HEK293 (cell line): ENCODE data around the gene ACOT9.
A peak's percentile ranks its signal among the peaks of the same experiment; 100 is the strongest.

ENCODE experiments used
- CTCF ChIA-PET: fragments of 350-600 bp; formaldehyde crosslinking; extraction: SDS; loops from one replicate; lab custom pipeline; 2021; ENCODE audit warnings: antibody characterized with exemption; lab: Yijun Ruan, JAX
- POLR2A ChIA-PET: fragments of 300-600 bp; formaldehyde crosslinking; extraction: SDS; loops from one replicate; lab custom pipeline; 2020; ENCODE audit warnings: antibody characterized with exemption, inconsistent platforms; lab: Yijun Ruan, JAX
- H3K27ac ChIP-seq: fragments of 200-500 bp; sonication (Bioruptor generic); 2 replicates; pipeline ENCODE4 v1.5.1; 2014; ENCODE audit warnings: low read depth, low read length, control low read depth, inconsistent platforms; ENCODE audit errors: extremely low read depth
- H3K36me3 ChIP-seq, 2 experiments: fragments of 200-500 bp in 1 of 2; sonication (Bioruptor generic) in 1 of 2; 1 replicate in 1 of 2; 2 replicates in 1 of 2; pipeline ENCODE4 v1.5.1; 2014 to 2017; ENCODE audit warnings: inconsistent platforms in 2 of 2, low read length in 2 of 2; ENCODE audit not compliant: control insufficient read depth in 2 of 2, insufficient read depth in 1 of 2
- H3K4me1 ChIP-seq: fragments of 200-500 bp; sonication (Bioruptor generic); 2 replicates; pipeline ENCODE4 v1.5.1; 2014; ENCODE audit warnings: mild to moderate bottlenecking, low read length, inconsistent platforms; ENCODE audit not compliant: control insufficient read depth, insufficient read depth
- H3K4me3 ChIP-seq: 2 replicates; pipeline ENCODE4 v1.5.1; 2011; ENCODE audit warnings: low read depth, mild to moderate bottlenecking, control low read depth, low read length, moderate library complexity
- H3K9me3 ChIP-seq: fragments of 200-500 bp; sonication (Bioruptor generic); 2 replicates; pipeline ENCODE4 v1.5.1; 2014; ENCODE audit warnings: low read depth, low read length, inconsistent platforms; ENCODE audit not compliant: control insufficient read depth, insufficient read depth
- GLIS1 ChIP-seq: fragments of 450-650 bp; formaldehyde crosslinking; IDR thresholded peaks from 2 replicates; pipeline ENCODE4 v1.5.1; 2016; ENCODE audit warnings: missing biosample characterization, missing genetic modification characterization
- KLF1 ChIP-seq: fragments of 450-650 bp; formaldehyde crosslinking; IDR thresholded peaks from 2 replicates; pipeline ENCODE4 v1.5.1; 2016; ENCODE audit warnings: missing biosample characterization, missing genetic modification characterization
- OVOL3 ChIP-seq: fragments of 450-650 bp; formaldehyde crosslinking; IDR thresholded peaks from 2 replicates; pipeline ENCODE4 v1.5.1; 2016; ENCODE audit warnings: missing biosample characterization, missing genetic modification characterization
- PRDM10 ChIP-seq: fragments of 450-650 bp; formaldehyde crosslinking; IDR thresholded peaks from 2 replicates; pipeline ENCODE4 v1.5.1; 2016; ENCODE audit warnings: missing biosample characterization, missing genetic modification characterization
- PRDM6 ChIP-seq: fragments of 450-650 bp; formaldehyde crosslinking; IDR thresholded peaks from 2 replicates; pipeline ENCODE4 v1.5.1; 2017; ENCODE audit warnings: missing biosample characterization, missing genetic modification characterization
- ZBTB44 ChIP-seq: fragments of 450-650 bp; IDR thresholded peaks from 2 replicates; pipeline ENCODE4 v1.5.1; 2018; ENCODE audit warnings: missing biosample characterization, mild to moderate bottlenecking, missing genetic modification characterization
- ZEB2 ChIP-seq: fragments of 450-650 bp; formaldehyde crosslinking; IDR thresholded peaks from 2 replicates; pipeline ENCODE4 v1.5.1; 2016; ENCODE audit warnings: missing biosample characterization, missing genetic modification characterization
- ZFP41 ChIP-seq: fragments of 450-650 bp; formaldehyde crosslinking; IDR thresholded peaks from 2 replicates; pipeline ENCODE4 v1.5.1; 2016; ENCODE audit warnings: missing biosample characterization, missing genetic modification characterization, borderline replicate concordance
- ZNF169 ChIP-seq: fragments of 450-650 bp; formaldehyde crosslinking; IDR thresholded peaks from 2 replicates; pipeline ENCODE4 v1.5.1; 2016; ENCODE audit warnings: missing biosample characterization, missing genetic modification characterization
- ZNF174 ChIP-seq: fragments of 450-650 bp; formaldehyde crosslinking; IDR thresholded peaks from 2 replicates; pipeline ENCODE4 v1.5.0; 2017; ENCODE audit warnings: missing biosample characterization, mild to moderate bottlenecking, missing genetic modification characterization
- ZNF18 ChIP-seq: fragments of 450-650 bp; formaldehyde crosslinking; IDR thresholded peaks from 2 replicates; pipeline ENCODE4 v1.5.1; 2016; ENCODE audit warnings: missing biosample characterization, missing genetic modification characterization
- ZNF184 ChIP-seq: fragments of 450-650 bp; IDR thresholded peaks from 2 replicates; pipeline ENCODE4 v1.5.1; 2018; ENCODE audit warnings: missing biosample characterization, mild to moderate bottlenecking, missing genetic modification characterization
- ZNF37A ChIP-seq: fragments of 450-650 bp; IDR thresholded peaks from 2 replicates; pipeline ENCODE4 v1.5.1; 2018; ENCODE audit warnings: missing biosample characterization, missing genetic modification characterization
- ZNF514 ChIP-seq: fragments of 450-650 bp; formaldehyde crosslinking; IDR thresholded peaks from 2 replicates; pipeline ENCODE4 v1.5.1; 2016; ENCODE audit warnings: missing biosample characterization, missing genetic modification characterization
- ZNF544 ChIP-seq: fragments of 450-650 bp; formaldehyde crosslinking; IDR thresholded peaks from 2 replicates; pipeline ENCODE4 v1.5.0; 2017; ENCODE audit warnings: missing biosample characterization, missing genetic modification characterization
- ZNF548 ChIP-seq: fragments of 450-650 bp; formaldehyde crosslinking; IDR thresholded peaks from 2 replicates; pipeline ENCODE4 v1.5.1; 2016; ENCODE audit warnings: missing biosample characterization, missing genetic modification characterization
- ZNF561 ChIP-seq: fragments of 450-650 bp; IDR thresholded peaks from 2 replicates; pipeline ENCODE4 v1.5.1; 2018; ENCODE audit warnings: missing biosample characterization, missing genetic modification characterization, borderline replicate concordance
- ZNF600 ChIP-seq: fragments of 450-650 bp; formaldehyde crosslinking; IDR thresholded peaks from 2 replicates; pipeline ENCODE4 v1.5.1; 2016; ENCODE audit warnings: missing biosample characterization, missing genetic modification characterization
- ZNF621 ChIP-seq: fragments of 450-650 bp; formaldehyde crosslinking; IDR thresholded peaks from 2 replicates; pipeline ENCODE4 v1.5.1; 2017; ENCODE audit warnings: missing biosample characterization, missing genetic modification characterization
- ZNF623 ChIP-seq: fragments of 450-650 bp; formaldehyde crosslinking; IDR thresholded peaks from 2 replicates; pipeline ENCODE4 v1.5.1; 2016; ENCODE audit warnings: missing biosample characterization, missing genetic modification characterization
- ZNF629 ChIP-seq: fragments of 450-650 bp; formaldehyde crosslinking; IDR thresholded peaks from 2 replicates; pipeline ENCODE4 v1.5.1; 2017; ENCODE audit warnings: missing biosample characterization, missing genetic modification characterization
- ZNF639 ChIP-seq: fragments of 450-650 bp; formaldehyde crosslinking; IDR thresholded peaks from 2 replicates; pipeline ENCODE4 v1.5.1; 2016; ENCODE audit warnings: missing biosample characterization, missing genetic modification characterization
- ZNF677 ChIP-seq: fragments of 450-650 bp; IDR thresholded peaks from 2 replicates; pipeline ENCODE4 v1.5.0; 2018; ENCODE audit warnings: missing biosample characterization, mild to moderate bottlenecking, missing genetic modification characterization, moderate library complexity
- ZNF701 ChIP-seq: fragments of 450-650 bp; formaldehyde crosslinking; IDR thresholded peaks from 2 replicates; pipeline ENCODE4 v1.5.1; 2016; ENCODE audit warnings: missing biosample characterization, missing genetic modification characterization
- ZNF792 ChIP-seq: fragments of 450-650 bp; formaldehyde crosslinking; IDR thresholded peaks from 2 replicates; pipeline ENCODE4 v1.5.1; 2016; ENCODE audit warnings: missing biosample characterization, missing genetic modification characterization
- ZSCAN4 ChIP-seq: fragments of 450-650 bp; formaldehyde crosslinking; IDR thresholded peaks from 2 replicates; pipeline ENCODE4 v1.5.1; 2017; ENCODE audit warnings: missing biosample characterization, missing genetic modification characterization

ACOT9 gene

GRCh38 chrX:23742174-23742696, 841 bp downstream of the ACOT9 start (continued):
- TF ChIP-seq ZNF561 (tag by site-specific recombination) (peak; percentile 57), ZNF514 (no peak), ZNF544 (tag by site-specific recombination) (no peak), ZSCAN4 (tag by site-specific recombination) (no peak), ZNF548 (no peak), ZNF623 (tag by site-specific recombination) (no peak), OVOL3 (tag by site-specific recombination) (peak; percentile 69; the same call in 1 of the 2 replicates), GLIS1 (tag by site-specific recombination) (peak; percentile 50; the same call in 1 of the 2 replicates), ZNF18 (tag by site-specific recombination) (peak; percentile 68; the same call in 1 of the 2 replicates), ZNF37A (no peak), ZNF174 (tag by site-specific recombination) (no peak), PRDM10 (tag by site-specific recombination) (peak; percentile 56; the same call in 1 of the 2 replicates)
- TF ChIP-seq, all 188 proteins: peak for 42

- ChIA-PET POLR2A (interaction anchor here (1.2 kb wide), 1 partner anchor 50 kb away, joined by 4 read pairs; no protein-coding TSS in a partner anchor), CTCF (no interaction called here)
- Histone ChIP-seq H3K4me3 (no peak overlapping the region), H3K27ac (no peak overlapping the region), H3K9me3 (no peaks in the 10 kb centered on the region), H3K4me1 (peaks cover 3% of the 10 kb centered on the region; the same call in 1 of the 2 replicates), H3K36me3 (peaks cover 0 to 6% of the 10 kb centered on the region in 2 experiments; a peak in 1 of 3 replicates)
- TF ChIP-seq ZNF169 (no peak), ZEB2 (tag by site-specific recombination) (0 out of 2 replicates have a peak, but pooled peaks have one; percentile 34), ZNF677 (tag by site-specific recombination) (no peak), ZNF621 (tag by site-specific recombination) (no peak), ZFP41 (tag by site-specific recombination) (no peak), PRDM6 (tag by site-specific recombination) (peak; percentile 91), KLF1 (tag by site-specific recombination) (no peak), ZNF600 (tag by site-specific recombination) (peak; percentile 25; the same call in 1 of the 2 replicates), ZNF639 (tag by site-specific recombination) (no peak), ZNF701 (no peak), ZBTB44 (no peak), ZNF184 (tag by site-specific recombination) (0 out of 2 replicates have a peak, but pooled peaks have one; percentile 42), ZNF792 (tag by site-specific recombination) (no peak), ZNF629 (tag by site-specific recombination) (0 out of 2 replicates have a peak, but pooled peaks have one; percentile 22), ZNF561 (tag by site-specific recombination) (no peak)
Observed at GRCh38 chrX:23737413-23737812, 5.7 kb downstream of the ACOT9 start.
